ENCODE data around the gene SRPK1.

- TF ChIP-seq POLR2A (IDR thresholded peaks at IDR 0.05) (no peak), POLR2AphosphoS5 (IDR thresholded peaks at IDR 0.05) (no peak)
- TF ChIP-seq, protein P1, sequence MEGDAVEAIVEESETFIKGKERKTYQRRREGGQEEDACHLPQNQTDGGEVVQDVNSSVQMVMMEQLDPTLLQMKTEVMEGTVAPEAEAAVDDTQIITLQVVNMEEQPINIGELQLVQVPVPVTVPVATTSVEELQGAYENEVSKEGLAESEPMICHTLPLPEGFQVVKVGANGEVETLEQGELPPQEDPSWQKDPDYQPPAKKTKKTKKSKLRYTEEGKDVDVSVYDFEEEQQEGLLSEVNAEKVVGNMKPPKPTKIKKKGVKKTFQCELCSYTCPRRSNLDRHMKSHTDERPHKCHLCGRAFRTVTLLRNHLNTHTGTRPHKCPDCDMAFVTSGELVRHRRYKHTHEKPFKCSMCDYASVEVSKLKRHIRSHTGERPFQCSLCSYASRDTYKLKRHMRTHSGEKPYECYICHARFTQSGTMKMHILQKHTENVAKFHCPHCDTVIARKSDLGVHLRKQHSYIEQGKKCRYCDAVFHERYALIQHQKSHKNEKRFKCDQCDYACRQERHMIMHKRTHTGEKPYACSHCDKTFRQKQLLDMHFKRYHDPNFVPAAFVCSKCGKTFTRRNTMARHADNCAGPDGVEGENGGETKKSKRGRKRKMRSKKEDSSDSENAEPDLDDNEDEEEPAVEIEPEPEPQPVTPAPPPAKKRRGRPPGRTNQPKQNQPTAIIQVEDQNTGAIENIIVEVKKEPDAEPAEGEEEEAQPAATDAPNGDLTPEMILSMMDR (IDR thresholded peaks at IDR 0.05), result no peak
Measured at GRCh38 chr6:35850208-35850607, 70.7 kb downstream of the SRPK1 start.
